GM18507 (cell line): Measurements from ENCODE around the gene GABRG3.

Source experiments
- DNase-seq: peaks from one replicate; pipeline ENCODE4 v3.0.0; 2011; ENCODE audit warnings: low read depth; ENCODE audit not compliant: insufficient read length; ENCODE audit errors: extremely low spot score
- FAIRE-seq: peaks from 2 replicates; lab custom pipeline; 2011; peaks lifted over from hg19 to GRCh38; lab: Jason Lieb, UNC

Gene GABRG3

DNA sequence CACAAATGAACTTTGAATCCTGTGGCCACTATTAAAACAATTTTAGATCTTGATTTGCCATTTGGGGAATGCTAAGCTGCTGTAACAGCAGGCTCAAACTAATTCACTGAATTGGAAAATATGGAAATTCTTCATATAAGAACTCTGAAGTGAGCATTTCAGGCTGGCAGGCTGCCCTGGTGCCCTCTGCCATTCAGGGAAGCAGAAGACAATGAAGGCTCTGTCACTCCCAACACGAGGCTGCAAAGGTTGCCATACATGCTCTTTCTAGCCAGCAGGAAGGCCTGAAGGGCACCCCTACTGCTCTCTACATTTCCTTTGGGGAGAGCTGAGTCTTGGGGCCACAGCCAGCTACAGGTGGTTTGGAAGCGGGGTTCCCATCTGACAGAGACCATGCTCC lies 88.0 kb downstream of the GABRG3 start:
- FAIRE-seq (no peak), DNase-seq (no peak)

GRCh38 chr15:27059610-27060202 lies 88.7 kb downstream of the GABRG3 start:
- no peak for FAIRE-seq
- DNase-seq = no peak

DNA sequence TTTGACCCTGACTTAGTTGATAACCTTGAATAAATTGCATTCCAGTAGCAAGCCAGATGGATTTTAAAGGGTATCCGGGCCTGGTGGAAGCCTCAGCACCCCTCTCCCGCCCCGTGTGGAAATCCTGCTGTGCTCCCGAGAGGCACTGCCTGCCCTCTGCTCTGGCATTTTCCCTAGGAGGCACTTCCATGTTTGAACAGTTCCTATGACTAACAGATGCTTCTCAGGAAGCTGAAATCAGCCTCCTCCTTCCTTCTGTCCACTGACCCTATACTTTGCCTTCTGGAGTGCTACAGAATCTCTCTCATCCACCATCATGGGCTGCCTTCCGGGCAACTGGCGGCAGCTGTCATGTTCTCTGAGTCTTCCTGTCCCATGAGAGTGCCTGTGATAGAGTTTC lies 90.8 kb downstream of the GABRG3 start:
- DNase-seq = no peak
- FAIRE-seq = no peak

DNA sequence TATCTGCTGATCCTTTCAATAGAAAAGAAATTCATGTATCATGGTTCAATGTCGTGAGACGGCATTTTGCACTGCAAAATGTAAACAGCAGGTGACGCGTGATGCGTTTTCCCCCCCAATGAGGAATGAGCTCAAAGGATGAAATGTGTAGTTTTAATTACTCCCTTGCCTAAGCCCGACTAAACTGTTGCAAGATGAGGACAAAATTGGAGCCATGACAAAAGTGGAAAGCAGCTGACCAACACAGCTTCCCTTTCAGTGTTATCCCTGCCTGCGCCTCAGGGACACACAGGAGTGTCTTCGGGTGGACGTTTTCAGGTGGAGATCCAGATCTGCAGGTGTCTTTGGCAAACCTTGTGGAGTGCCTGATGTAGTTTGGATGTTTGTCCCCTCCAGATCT lies 92.0 kb downstream of the GABRG3 start:
- no peak for DNase-seq
- FAIRE-seq = no peak

- no peak for DNase-seq
- FAIRE-seq = no peak
These were observed 93.1 kb downstream of the GABRG3 start for GRCh38 chr15:27064080-27064479.

GRCh38 chr15:27065151-27065550 lies 94.2 kb downstream of the GABRG3 start:
- DNase-seq = no peak
- FAIRE-seq = no peak

- FAIRE-seq = no peak
- DNase-seq = no peak
These were observed 94.8 kb downstream of the GABRG3 start for GRCh38 chr15:27065785-27066184.

GRCh38 chr15:27066446-27066845 lies 95.5 kb downstream of the GABRG3 start:
- DNase-seq (no peak), FAIRE-seq (no peak)

DNA sequence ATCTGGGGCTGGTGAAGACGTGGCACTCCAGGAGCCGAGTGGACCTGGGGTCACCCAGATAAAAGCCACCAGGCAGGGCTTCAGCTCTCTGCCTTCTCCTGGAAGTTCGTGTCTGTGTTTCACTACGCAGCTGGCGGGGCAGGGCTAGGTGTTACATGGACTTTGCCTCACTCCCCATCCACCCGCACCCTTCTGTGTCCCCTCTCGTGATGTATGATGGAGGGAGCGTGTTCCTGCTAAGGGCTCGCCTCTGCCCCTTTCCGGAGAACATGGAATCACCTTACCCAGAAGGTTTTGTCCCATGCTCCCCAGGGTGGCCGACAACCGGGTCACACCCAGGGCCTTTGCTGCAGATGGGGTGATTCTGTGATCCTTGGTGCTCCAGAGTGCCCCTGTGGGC lies 96.2 kb downstream of the GABRG3 start:
- DNase-seq (no peak), FAIRE-seq (no peak)

GRCh38 chr15:27070841-27071240 lies 99.9 kb downstream of the GABRG3 start:
- FAIRE-seq = no peak
- no peak for DNase-seq

GRCh38 chr15:27074179-27074578 lies 103.2 kb downstream of the GABRG3 start:
- DNase-seq (no peak), FAIRE-seq (no peak)

DNA sequence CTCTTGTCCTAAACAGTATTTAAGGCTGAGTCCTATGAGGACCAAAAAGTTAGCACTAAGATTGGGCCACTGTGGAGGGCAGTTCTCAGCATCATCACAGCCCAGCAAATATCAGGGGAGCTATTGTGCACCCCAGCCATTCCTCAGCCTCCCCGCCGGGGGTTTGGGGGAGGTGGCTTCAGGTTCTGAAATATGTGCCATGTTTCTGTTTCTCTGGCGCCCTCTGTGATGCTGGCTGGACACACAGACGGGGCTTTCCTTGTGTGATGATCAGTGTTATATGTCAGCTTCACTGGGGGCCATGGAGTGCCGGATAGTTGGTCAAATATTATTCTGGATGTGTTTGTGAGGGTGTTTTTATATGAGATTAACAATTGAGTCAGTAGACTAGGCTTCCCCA lies 106.8 kb downstream of the GABRG3 start:
- no peak for DNase-seq
- FAIRE-seq = no peak

GRCh38 chr15:27081676-27082418 lies 110.9 kb downstream of the GABRG3 start:
- no peak for FAIRE-seq
- DNase-seq = no peak

DNA sequence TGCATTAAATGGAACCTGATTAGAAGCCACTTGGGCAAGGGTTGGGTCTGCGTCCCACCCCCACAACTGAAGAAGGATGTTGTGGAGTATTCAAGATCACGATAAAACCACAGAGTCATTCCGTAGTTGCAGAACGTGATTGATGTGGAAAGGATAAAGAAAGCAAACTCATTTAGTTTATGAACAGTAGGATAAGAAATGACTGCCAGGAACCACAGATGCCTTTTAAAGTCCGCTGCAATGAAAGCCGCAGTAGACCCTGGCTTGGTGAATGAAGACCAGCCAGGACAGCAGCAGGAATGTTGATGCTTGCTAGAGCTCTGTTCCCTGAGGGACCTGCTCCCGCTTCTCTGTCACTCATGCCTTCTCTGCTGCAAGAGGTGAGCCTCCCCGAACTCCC lies 111.5 kb downstream of the GABRG3 start:
- FAIRE-seq (no peak), DNase-seq (no peak)

- FAIRE-seq (no peak), DNase-seq (no peak)
These were observed 113.9 kb downstream of the GABRG3 start for GRCh38 chr15:27084844-27085243.

DNA sequence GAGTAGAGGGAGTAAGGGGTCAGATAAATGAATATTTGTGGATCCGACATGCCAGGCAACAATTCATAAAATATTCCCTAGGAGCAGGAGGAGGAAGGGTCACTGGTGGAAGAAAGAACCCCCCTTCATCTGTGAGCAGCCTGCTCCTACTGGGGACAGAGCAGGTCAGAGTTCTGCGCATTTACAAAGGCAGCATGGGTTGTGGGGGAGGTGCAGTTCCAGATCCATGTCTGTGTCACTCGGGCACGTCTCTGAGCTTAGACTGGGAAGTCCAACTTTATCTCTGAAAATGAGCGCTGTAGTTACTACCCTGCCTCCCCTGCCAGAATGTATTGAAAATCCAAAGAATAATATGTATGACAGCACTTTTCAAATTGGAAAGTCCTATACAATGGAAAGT lies 115.2 kb downstream of the GABRG3 start:
- DNase-seq (no peak), FAIRE-seq (no peak)

- FAIRE-seq = no peak
- DNase-seq = no peak
These were observed 115.8 kb downstream of the GABRG3 start for GRCh38 chr15:27086805-27087204.

- DNase-seq (no peak), FAIRE-seq (no peak)
These were observed 116.9 kb downstream of the GABRG3 start for GRCh38 chr15:27087651-27088583.

DNA sequence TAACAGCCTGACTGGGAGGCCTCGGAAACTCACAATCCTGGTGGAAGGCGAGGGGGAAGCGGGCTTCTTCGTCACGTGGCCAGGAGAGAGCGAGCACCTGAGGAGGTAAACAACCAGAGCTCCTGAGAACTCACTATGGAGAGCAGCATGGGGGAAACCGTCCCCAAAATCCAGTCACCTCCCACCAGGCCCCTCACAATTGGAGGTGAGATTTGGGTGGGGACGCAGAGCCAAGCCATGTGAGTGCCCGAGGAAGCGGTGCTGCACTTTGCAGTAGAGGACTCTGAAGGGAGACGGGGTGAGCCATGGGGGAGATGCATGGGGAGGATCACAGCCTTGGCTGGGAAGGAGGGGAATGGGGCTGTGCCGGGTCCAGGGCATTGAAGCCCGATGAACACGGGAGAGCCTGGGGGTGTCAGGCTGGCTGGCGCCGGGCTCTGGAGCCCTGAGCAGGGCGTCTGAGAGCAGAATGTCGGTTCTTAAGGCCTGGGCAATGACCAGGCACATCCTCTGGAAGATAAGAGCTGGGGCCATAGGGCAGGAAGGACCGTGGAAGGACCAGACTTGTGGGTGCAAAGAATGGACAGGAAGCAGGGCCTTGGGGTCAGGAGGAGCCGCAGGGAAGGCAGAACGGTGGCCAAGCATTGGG lies 117.7 kb downstream of the GABRG3 start:
- DNase-seq (no peak), FAIRE-seq (no peak)

DNA sequence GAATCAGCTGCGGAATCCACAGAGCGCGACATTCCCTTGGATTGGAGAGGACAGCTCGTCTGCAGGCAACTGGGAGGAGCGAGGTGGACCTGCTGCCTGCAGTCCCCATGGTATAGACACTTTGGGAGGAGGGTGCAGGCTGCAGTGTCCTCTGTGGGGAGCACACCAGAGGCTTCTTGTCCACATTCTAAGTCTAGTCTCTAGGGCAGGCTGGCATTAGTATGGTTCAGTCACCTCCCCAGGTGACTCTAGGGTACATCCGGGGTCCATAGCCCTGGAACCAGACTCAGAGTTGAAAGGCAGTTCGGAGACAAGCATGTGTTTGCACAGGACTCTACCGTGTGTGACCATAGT lies 118.2 kb downstream of the GABRG3 start:
- no peak for FAIRE-seq
- no peak for DNase-seq
